Colonic mucosa (tissue), 4 donors: ENCODE measurements around the gene KDM5A. TPM values are rescaled to one million over a fixed set of nuclear protein-coding genes. Genes with fewer than 3 reads are reported as not detected.

Source experiments
- DNase-seq: peaks from one replicate; pipeline ENCODE4 v3.0.0-alpha.2; 2020
- H3K27ac ChIP-seq: fragments of 200-600 bp; one replicate; pipeline ENCODE4 v1.8.0; 2021
- H3K27me3 ChIP-seq: fragments of 200-600 bp; one replicate; pipeline ENCODE4 v1.8.0; 2021
- H3K36me3 ChIP-seq: fragments of 200-600 bp; one replicate; pipeline ENCODE4 v1.8.0; 2021
- H3K4me1 ChIP-seq: fragments of 200-600 bp; one replicate; pipeline ENCODE4 v1.8.0; 2021; ENCODE audit warnings: mild to moderate bottlenecking
- H3K4me3 ChIP-seq: fragments of 200-600 bp; one replicate; pipeline ENCODE4 v1.8.0; 2021
- H3K9ac ChIP-seq, 2 donors: one replicate each; pipeline ENCODE4 v1.7.0; 2013; ENCODE audit warnings: control low read depth in 2 of 2, low read depth in 2 of 2, low read length in 2 of 2
- H3K9me3 ChIP-seq: fragments of 200-600 bp; one replicate; pipeline ENCODE4 v1.8.0; 2021
- CTCF ChIP-seq: fragments of 200-600 bp; IDR thresholded peaks from one replicate; pipeline ENCODE4 v1.8.0; 2022; ENCODE audit warnings: antibody characterized with exemption, mild to moderate bottlenecking
- intact Hi-C: fragments of 100-400 bp; cut with DNase I; formaldehyde crosslinking; loops from one replicate; pipeline ENCODE4 v1.14.1; 2022
- total RNA-seq, 2 donors: library from RNA; stranded (reverse); fragmentation: NEBNext Ultra II Directional in 1 of 2; extraction: Animal tissue kit (Norgen Biotek cat#: 25700) in 1 of 2; gene quantifications; one replicate each; pipeline ENCODE4 v1.2.1, GENCODE V29; 2021
- donor health status: healthy.
- donor health status: DM: no; HTN: no; CAD: no.
- donor health status: DM: no; HTN: no; CAD: no.

Gene KDM5A
- total RNA-seq, 2 donors from 2014 or later: 60.3 to 64.3 TPM

DNA sequence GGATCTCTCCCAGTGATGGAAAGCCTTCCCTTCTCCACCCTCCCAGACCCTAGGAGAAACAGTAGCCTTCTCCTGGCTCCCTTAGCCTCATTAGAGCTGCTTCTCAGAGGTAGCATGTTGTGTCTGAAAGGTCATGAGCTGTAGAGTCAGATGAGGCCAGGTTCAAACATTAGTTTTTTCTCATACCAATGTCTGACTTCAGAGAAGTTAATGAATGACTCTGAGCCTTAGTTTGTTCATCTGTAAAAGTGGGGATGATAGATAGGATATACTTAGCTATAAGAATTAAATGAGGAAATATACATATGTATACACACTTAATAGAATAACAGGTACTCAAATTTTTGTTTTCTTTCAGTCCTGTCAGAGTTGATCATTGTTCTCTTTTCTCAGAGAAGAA, 127.0 kb downstream of the KDM5A start:
- Histone ChIP-seq H3K9ac (no peak overlapping the region), H3K9me3 (no peaks in the 10 kb centered on the region), H3K4me3 (no peak overlapping the region), H3K4me1 (no peaks in the 10 kb centered on the region), H3K27me3 (no peaks in the 10 kb centered on the region), H3K27ac (no peak overlapping the region), H3K36me3 (no peaks in the 10 kb centered on the region)
- TF ChIP-seq CTCF: no peak
- no peak for DNase-seq
- intact Hi-C loops: no loop called here

GRCh38 chr12:257521-258321, 131.4 kb downstream of the KDM5A start:
- Histone ChIP-seq H3K36me3 (no peaks in the 10 kb centered on the region), H3K9me3 (no peaks in the 10 kb centered on the region), H3K4me1 (no peaks in the 10 kb centered on the region), H3K9ac (no peak overlapping the region), H3K27me3 (no peaks in the 10 kb centered on the region), H3K4me3 (no peak overlapping the region), H3K27ac (no peak overlapping the region)
- no peak for TF ChIP-seq CTCF
- DNase-seq: no peak
- intact Hi-C loops: no loop called here

- Histone ChIP-seq H3K27me3 (no peaks in the 10 kb centered on the region), H3K36me3 (no peaks in the 10 kb centered on the region), H3K9me3 (no peaks in the 10 kb centered on the region), H3K27ac (no peak overlapping the region), H3K9ac (no peak overlapping the region), H3K4me3 (no peak overlapping the region), H3K4me1 (no peaks in the 10 kb centered on the region)
- DNase-seq: no peak
- TF ChIP-seq CTCF: no peak
- intact Hi-C loops: no loop called here
These were observed 132.2 kb downstream of the KDM5A start for GRCh38 chr12:256958-257357.

GRCh38 chr12:256225-256624, 132.9 kb downstream of the KDM5A start:
- intact Hi-C loops: no loop called here
- no peaks in the 10 kb centered on the region for H3K27me3 ChIP-seq
- H3K9me3 ChIP-seq: no peaks in the 10 kb centered on the region
- TF ChIP-seq CTCF: no peak
- no peak for DNase-seq
- H3K4me1 ChIP-seq: no peaks in the 10 kb centered on the region
- H3K4me3 ChIP-seq: no peak overlapping the region
- H3K36me3 ChIP-seq: no peaks in the 10 kb centered on the region
- no peak overlapping the region for H3K27ac ChIP-seq
- no peak overlapping the region for H3K9ac ChIP-seq

DNA sequence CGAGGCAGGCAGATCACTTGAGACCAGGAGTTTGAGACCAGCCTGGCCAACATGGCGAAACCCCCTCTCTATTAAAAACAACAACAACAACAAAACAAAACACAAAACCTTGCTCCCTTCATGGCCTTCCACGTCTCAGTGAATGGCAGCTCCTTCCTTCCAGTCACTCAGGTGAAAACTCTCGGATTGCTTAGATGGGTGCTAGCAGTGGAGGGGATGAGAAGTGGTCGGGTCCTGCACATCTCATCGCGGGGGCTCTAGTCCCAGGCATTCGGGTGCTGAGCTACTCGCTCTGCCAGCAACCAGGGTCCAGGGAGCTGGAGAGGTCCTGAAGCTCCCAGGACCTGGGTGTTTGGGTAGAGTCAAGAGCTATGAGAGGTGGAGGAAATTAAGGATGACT, 134.2 kb downstream of the KDM5A start:
- Histone ChIP-seq H3K27me3 (no peaks in the 10 kb centered on the region), H3K27ac (no peak overlapping the region), H3K9ac (no peak overlapping the region), H3K9me3 (no peaks in the 10 kb centered on the region), H3K36me3 (no peaks in the 10 kb centered on the region), H3K4me3 (no peak overlapping the region), H3K4me1 (no peaks in the 10 kb centered on the region)
- DNase-seq: no peak
- TF ChIP-seq CTCF: no peak
- intact Hi-C loops: no loop called here
